GM19193 (cell line): ENCODE measurements around the gene KRTAP4-12.
"Not testable (repeated sequence)": the region's sequence is repeated elsewhere in the genome, so short reads cannot be mapped to it uniquely, and the experiment has no call there.

ENCODE experiments used
- POLR2A ChIP-seq: IDR thresholded peaks from 4 replicates; pipeline ENCODE4 v1.6.1; 2011; ENCODE audit not compliant: insufficient read depth, insufficient read length; ENCODE audit errors: extremely low read depth

KRTAP4-12 gene

GRCh38 chr17:41098481-41098880 lies 25.5 kb downstream of the KRTAP4-12 start:
- no peak for TF ChIP-seq POLR2A

DNA sequence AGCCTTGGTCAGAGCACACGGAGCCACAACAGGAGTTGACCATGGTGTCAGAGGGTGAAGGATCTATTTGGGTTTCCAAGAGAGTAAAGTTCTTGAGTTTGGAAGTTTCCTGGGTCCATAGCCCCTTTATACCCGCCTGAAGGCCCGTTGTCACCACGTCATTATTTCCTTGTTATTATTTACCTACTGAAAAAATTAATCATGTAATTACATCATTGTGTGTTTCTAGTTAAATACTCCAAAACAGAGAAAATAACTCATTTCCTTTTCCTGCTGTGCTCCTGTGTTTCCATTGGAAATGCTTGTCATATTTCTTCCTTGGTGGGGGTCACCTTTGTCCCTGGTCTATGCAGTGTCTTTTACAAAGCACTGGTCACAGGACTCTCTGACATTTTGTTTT lies 25.9 kb downstream of the KRTAP4-12 start, which contains the start of gene KRTAP4-8:
Gene KRTAP4-8, minus strand, starts transcription at position 101 of the 400 bp plus-strand sequence. Its CDS starts 58 bp downstream, at position 43.
- TF ChIP-seq POLR2A, result no peak

DNA sequence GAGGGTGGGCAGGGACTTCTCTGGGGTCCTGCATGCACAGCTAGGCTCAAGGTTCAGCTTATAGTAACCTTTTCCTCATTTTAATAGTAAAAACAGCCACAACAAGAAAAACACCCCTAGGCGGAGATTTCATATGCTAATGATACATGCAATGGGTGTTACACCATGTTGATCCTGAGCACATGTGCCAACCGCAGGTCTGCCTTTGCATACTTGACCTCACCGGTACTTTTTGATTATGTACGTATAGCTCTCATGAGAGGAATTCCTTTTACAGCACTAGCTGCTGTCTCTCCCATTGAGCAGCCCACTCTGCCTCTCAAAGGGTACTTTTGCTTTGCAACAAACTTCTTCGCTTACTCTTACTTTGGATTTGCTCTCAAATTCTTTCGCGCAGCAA lies 27.9 kb downstream of the KRTAP4-12 start:
- TF ChIP-seq POLR2A, result no peak

DNA sequence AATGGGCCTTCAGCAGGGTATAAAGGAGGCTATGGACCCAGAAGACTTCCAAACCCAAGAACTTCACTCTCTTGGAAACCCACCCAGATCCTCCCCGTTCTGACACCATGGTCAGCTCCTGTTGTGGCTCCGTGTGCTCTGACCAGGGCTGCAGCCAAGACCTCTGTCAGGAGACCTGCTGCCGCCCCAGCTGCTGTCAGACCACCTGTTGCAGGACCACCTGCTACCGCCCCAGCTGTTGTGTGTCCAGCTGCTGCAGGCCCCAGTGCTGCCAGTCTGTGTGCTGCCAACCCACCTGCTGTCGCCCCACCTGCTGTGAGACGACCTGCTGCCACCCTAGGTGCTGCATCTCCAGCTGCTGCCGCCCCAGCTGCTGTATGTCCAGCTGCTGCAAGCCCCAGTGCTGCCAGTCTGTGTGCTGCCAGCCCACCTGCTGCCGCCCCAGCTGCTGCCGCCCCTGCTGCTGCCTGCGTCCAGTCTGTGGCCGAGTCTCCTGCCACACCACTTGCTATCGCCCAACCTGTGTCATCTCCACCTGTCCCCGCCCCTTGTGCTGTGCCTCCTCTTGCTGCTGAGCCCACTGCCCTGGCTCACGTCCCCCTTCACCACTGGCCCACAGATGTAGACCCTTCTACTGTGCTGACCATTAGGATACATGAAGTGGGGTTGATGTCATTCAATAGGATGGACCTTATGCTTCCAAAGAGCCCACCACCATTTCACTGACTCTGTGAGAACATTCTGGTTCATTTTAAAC lies 39.7 kb downstream of the KRTAP4-12 start, which contains the start of gene KRTAP4-7:
Gene KRTAP4-7, plus strand, starts transcription at position 51 of the 757 bp plus-strand sequence. Its CDS starts 57 bp downstream, at position 108.
- not testable (repeated sequence) for TF ChIP-seq POLR2A

DNA sequence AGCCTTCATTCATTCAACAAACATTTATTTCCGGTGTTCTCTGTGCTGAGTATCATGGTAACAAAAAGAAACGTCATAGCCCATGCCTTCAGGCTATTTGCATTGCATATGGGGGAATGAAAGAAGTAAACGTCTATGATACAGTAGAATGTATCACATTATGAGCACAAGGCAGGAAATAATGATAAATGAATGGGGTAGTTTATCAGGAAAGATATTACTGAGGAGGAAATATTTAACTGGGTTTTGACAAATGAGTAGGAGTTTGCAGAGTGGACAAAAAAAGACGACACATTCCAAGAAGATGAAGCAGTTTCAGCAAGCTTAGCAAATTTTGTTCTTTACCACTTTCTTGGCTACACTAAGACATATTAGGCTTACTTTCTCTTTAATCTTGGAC lies 41.4 kb downstream of the KRTAP4-12 start:
- TF ChIP-seq POLR2A, result no peak

DNA sequence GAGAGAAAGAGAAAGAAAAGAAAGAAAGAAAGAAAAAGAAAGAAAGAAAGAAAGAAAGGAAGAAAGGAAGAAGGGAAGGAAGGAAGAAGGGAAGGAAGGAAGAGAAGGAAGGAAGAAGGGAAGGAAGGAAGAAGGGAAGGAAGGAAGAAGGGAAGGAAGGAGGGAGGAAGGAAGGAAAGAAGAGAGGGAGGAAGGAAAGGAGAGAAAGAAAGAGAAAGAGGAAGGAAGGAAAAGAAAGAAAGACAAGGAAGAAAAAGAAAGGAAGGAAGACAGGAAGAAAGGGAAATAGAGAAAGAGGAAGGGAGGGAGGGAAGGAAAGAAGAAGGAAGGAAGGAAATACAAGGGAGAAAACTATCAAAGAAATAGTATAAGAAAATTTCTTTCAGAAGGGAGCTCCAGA lies 47.2 kb downstream of the KRTAP4-12 start:
- no peak for TF ChIP-seq POLR2A

GRCh38 chr17:41073676-41074075 lies 50.3 kb downstream of the KRTAP4-12 start:
- no peak for TF ChIP-seq POLR2A
